Vagina (tissue), 2 donors: ENCODE data around the gene PSMB10.

ENCODE experiments used
- POLR2A ChIP-seq, 2 donors: fragments of 450-650 bp; IDR thresholded peaks; one replicate each; pipeline ENCODE4 v1.6.1; 2017; ENCODE audit warnings: antibody characterized with exemption in 2 of 2, mild to moderate bottlenecking in 2 of 2, moderate library complexity in 2 of 2
- TF ChIP-seq, protein P1 (sequence below), 3 experiments: fragments of 450-650 bp in 2 of 3; fragments of 200-600 bp in 1 of 3; sonication (generic) in 1 of 3; IDR thresholded peaks; one replicate each; pipeline ENCODE4 v1.5.1; 2017 to 2019; ENCODE audit warnings: antibody characterized with exemption in 3 of 3, mild to moderate bottlenecking in 2 of 3, moderate library complexity in 2 of 3

DNA sequence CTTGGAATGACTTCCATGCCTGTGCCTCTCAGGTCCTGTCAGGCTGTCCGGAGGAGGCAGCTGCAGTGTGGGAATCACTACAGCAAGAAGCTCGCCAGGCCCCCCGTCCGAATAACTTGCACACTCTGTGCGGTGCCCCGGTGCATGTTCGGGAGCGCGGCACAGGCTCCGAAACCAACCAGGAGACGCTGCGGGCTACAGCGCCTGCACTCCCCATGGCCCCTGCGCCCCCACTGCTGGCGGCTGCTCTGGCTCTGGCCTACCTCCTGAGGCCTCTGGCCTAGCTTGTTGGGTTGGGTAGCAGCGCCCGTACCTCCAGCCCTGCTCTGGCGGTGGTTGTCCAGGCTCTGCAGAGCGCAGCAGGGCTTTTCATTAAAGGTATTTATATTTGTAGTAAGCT, 50.7 kb downstream of the PSMB10 start:
- TF ChIP-seq, protein P1, sequence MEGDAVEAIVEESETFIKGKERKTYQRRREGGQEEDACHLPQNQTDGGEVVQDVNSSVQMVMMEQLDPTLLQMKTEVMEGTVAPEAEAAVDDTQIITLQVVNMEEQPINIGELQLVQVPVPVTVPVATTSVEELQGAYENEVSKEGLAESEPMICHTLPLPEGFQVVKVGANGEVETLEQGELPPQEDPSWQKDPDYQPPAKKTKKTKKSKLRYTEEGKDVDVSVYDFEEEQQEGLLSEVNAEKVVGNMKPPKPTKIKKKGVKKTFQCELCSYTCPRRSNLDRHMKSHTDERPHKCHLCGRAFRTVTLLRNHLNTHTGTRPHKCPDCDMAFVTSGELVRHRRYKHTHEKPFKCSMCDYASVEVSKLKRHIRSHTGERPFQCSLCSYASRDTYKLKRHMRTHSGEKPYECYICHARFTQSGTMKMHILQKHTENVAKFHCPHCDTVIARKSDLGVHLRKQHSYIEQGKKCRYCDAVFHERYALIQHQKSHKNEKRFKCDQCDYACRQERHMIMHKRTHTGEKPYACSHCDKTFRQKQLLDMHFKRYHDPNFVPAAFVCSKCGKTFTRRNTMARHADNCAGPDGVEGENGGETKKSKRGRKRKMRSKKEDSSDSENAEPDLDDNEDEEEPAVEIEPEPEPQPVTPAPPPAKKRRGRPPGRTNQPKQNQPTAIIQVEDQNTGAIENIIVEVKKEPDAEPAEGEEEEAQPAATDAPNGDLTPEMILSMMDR (IDR thresholded peaks at IDR 0.05): no peak
- TF ChIP-seq POLR2A (IDR thresholded peaks at IDR 0.05): no peak
